ENCODE results near the gene ANKRD50. TPM values are rescaled to one million over a fixed set of nuclear protein-coding genes. Genes with fewer than 3 reads are reported as not detected.

ANKRD50 gene
- total RNA-seq, 1 donor from 2014 or later = 0.03 TPM

GRCh38 chr4:124641715-124642381 lies 70.7 kb downstream of the ANKRD50 start:
- H3K36me3 Mint-ChIP-seq (ENCODE audit: low read depth) = no peaks in the 10 kb centered on the region
- H3K4me1 Mint-ChIP-seq (ENCODE audit: low read depth) = no peaks in the 10 kb centered on the region
- no peak for DNase-seq (ENCODE audit: low spot score)
- H3K9me3 Mint-ChIP-seq = no peaks in the 10 kb centered on the region
- no peak overlapping the region for H3K4me3 Mint-ChIP-seq
- no peaks in the 10 kb centered on the region for H3K27me3 Mint-ChIP-seq (ENCODE audit: insufficient read depth)
- H3K27ac Mint-ChIP-seq = no peak overlapping the region
- intact Hi-C loops (cut with micrococcal nuclease) = no loop called here

- Mint-ChIP-seq H3K9me3 (no peaks in the 10 kb centered on the region), H3K4me3 (no peak overlapping the region), H3K27me3 (ENCODE audit: insufficient read depth) (no peaks in the 10 kb centered on the region), H3K36me3 (ENCODE audit: low read depth) (no peaks in the 10 kb centered on the region), H3K4me1 (ENCODE audit: low read depth) (no peaks in the 10 kb centered on the region), H3K27ac (no peak overlapping the region)
- intact Hi-C loops (cut with micrococcal nuclease) = no loop called here
- no peak for DNase-seq (ENCODE audit: low spot score)
Observed at GRCh38 chr4:124640022-124640730, 72.4 kb downstream of the ANKRD50 start.

- Mint-ChIP-seq H3K9me3 (no peaks in the 10 kb centered on the region), H3K36me3 (ENCODE audit: low read depth) (no peaks in the 10 kb centered on the region), H3K4me3 (no peak overlapping the region), H3K27ac (no peak overlapping the region), H3K4me1 (ENCODE audit: low read depth) (no peaks in the 10 kb centered on the region), H3K27me3 (ENCODE audit: insufficient read depth) (no peaks in the 10 kb centered on the region)
- DNase-seq (ENCODE audit: low spot score) = no peak
- intact Hi-C loops (cut with micrococcal nuclease) = no loop called here
Observed at GRCh38 chr4:124637321-124637720, 75.2 kb downstream of the ANKRD50 start.

- Mint-ChIP-seq H3K27ac (no peak overlapping the region), H3K27me3 (ENCODE audit: insufficient read depth) (no peaks in the 10 kb centered on the region)
- intact Hi-C loops (cut with micrococcal nuclease) = no loop called here
Observed at GRCh38 chr4:124636788-124637187, 75.7 kb downstream of the ANKRD50 start.

GRCh38 chr4:124635331-124635730 lies 77.2 kb downstream of the ANKRD50 start:
- no peak overlapping the region for H3K27ac Mint-ChIP-seq
- no peaks in the 10 kb centered on the region for H3K9me3 Mint-ChIP-seq
- H3K36me3 Mint-ChIP-seq (ENCODE audit: low read depth) = no peaks in the 10 kb centered on the region

More at GRCh38 chr4:124636788-124637187, 75.7 kb downstream of the ANKRD50 start:
- no peaks in the 10 kb centered on the region for H3K9me3 Mint-ChIP-seq
- no peaks in the 10 kb centered on the region for H3K36me3 Mint-ChIP-seq (ENCODE audit: low read depth)
- H3K4me3 Mint-ChIP-seq = no peak overlapping the region
- no peak for DNase-seq (ENCODE audit: low spot score)
- no peaks in the 10 kb centered on the region for H3K4me1 Mint-ChIP-seq (ENCODE audit: low read depth)

GRCh38 chr4:124633285-124633941 lies 79.1 kb downstream of the ANKRD50 start:
- no peak for DNase-seq (ENCODE audit: low spot score)
- Mint-ChIP-seq H3K4me1 (ENCODE audit: low read depth) (no peaks in the 10 kb centered on the region), H3K36me3 (ENCODE audit: low read depth) (no peaks in the 10 kb centered on the region), H3K27me3 (ENCODE audit: insufficient read depth) (no peaks in the 10 kb centered on the region), H3K9me3 (no peaks in the 10 kb centered on the region), H3K4me3 (no peak overlapping the region), H3K27ac (no peak overlapping the region)
- intact Hi-C loops (cut with micrococcal nuclease) = no loop called here

More at GRCh38 chr4:124635331-124635730, 77.2 kb downstream of the ANKRD50 start:
- H3K4me3 Mint-ChIP-seq = no peak overlapping the region
- no peak for DNase-seq (ENCODE audit: low spot score)
- no peaks in the 10 kb centered on the region for H3K4me1 Mint-ChIP-seq (ENCODE audit: low read depth)
- no peaks in the 10 kb centered on the region for H3K27me3 Mint-ChIP-seq (ENCODE audit: insufficient read depth)
- intact Hi-C loops (cut with micrococcal nuclease) = no loop called here

GRCh38 chr4:124632439-124632838 lies 80.1 kb downstream of the ANKRD50 start:
- intact Hi-C loops (cut with micrococcal nuclease) = no loop called here
- H3K4me3 Mint-ChIP-seq = no peak overlapping the region
- no peaks in the 10 kb centered on the region for H3K27me3 Mint-ChIP-seq (ENCODE audit: insufficient read depth)
- no peaks in the 10 kb centered on the region for H3K4me1 Mint-ChIP-seq (ENCODE audit: low read depth)
- no peak for DNase-seq (ENCODE audit: low spot score)
- H3K36me3 Mint-ChIP-seq (ENCODE audit: low read depth) = no peaks in the 10 kb centered on the region
- H3K27ac Mint-ChIP-seq = no peak overlapping the region
- no peaks in the 10 kb centered on the region for H3K9me3 Mint-ChIP-seq

- no peak overlapping the region for H3K4me3 Mint-ChIP-seq
- no peak overlapping the region for H3K27ac Mint-ChIP-seq
- H3K27me3 Mint-ChIP-seq (ENCODE audit: insufficient read depth) = no peaks in the 10 kb centered on the region
- intact Hi-C loops (cut with micrococcal nuclease) = no loop called here
- DNase-seq (ENCODE audit: low spot score) = no peak
- no peaks in the 10 kb centered on the region for H3K9me3 Mint-ChIP-seq
- no peaks in the 10 kb centered on the region for H3K4me1 Mint-ChIP-seq (ENCODE audit: low read depth)
- H3K36me3 Mint-ChIP-seq (ENCODE audit: low read depth) = no peaks in the 10 kb centered on the region
Observed at GRCh38 chr4:124631760-124632159, 80.8 kb downstream of the ANKRD50 start.

GRCh38 chr4:124629681-124630080 lies 82.9 kb downstream of the ANKRD50 start:
- H3K27me3 Mint-ChIP-seq (ENCODE audit: insufficient read depth) = no peaks in the 10 kb centered on the region
- no peaks in the 10 kb centered on the region for H3K36me3 Mint-ChIP-seq (ENCODE audit: low read depth)
- H3K4me3 Mint-ChIP-seq = no peak overlapping the region
- intact Hi-C loops (cut with micrococcal nuclease) = no loop called here
- H3K27ac Mint-ChIP-seq = no peak overlapping the region
- no peaks in the 10 kb centered on the region for H3K4me1 Mint-ChIP-seq (ENCODE audit: low read depth)
- no peak for DNase-seq (ENCODE audit: low spot score)
- H3K9me3 Mint-ChIP-seq = no peaks in the 10 kb centered on the region

Data from activated T-helper 1 cell treated with anti-CD3 and anti-CD28 coated beads, Interleukin-12 subunit alpha, Interleukin-12 subunit beta, Interleukin-2, Interleukin-4 antibody, amounts not matched to agents 30 ng/mL and 10 ng/mL and 1 ng/mL, durations not matched to agents 14 hours and 24 hours and 36 hours (primary cell).